ENCODE results near the gene KCNK10. TPM values are rescaled to one million over a fixed set of nuclear protein-coding genes. Genes with fewer than 3 reads are reported as not detected.

KCNK10 gene
- total RNA-seq, 5 donors from 2014 or later (not counting 1 experiment from before 2014, with no cell fraction given) = not detected

DNA sequence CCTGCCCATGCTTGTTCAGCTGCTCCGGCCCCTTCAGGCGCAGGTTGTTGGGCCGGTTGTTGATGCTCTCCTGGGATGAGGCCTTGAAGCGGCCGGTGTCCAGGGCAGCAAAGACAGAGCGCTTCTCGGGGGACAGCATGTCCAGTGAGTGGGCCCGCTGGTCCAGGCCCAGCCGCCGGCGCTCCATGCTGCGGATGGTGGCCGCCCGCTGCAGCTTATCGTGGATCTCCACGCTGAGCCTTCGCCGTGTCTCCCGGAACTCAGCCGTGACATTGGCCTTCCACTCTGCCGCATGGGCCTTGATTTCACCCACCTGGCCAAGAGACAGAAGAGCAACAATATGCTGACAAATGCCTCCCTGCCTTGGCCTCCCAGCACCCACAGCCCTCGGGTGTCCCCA, 137.2 kb downstream of the KCNK10 start:
- Mint-ChIP-seq H3K4me3 (no peak overlapping the region), H3K9me3 (no peaks in the 10 kb centered on the region), H3K27ac (no peak overlapping the region), H3K36me3 (no peaks in the 10 kb centered on the region), H3K4me1 (peaks cover 12 to 13% (median 12%) of the 10 kb centered on the region in 3 donors), H3K27me3 (peaks cover 6 to 9% of the 10 kb centered on the region in 2 donors)
- ATAC-seq (replicated peaks in 1 of 4) = no peak
- no peaks in the 10 kb centered on the region for H3K27me3 ChIP-seq (replicated peaks in 1 of 2; ENCODE audit: control insufficient read depth in 2 of 2, extremely low read depth in 1 of 2, insufficient read depth in 2 of 2, low read length in 1 of 2)
- POLR2A ChIA-PET = no interaction called here
- no peak overlapping the region for H3K27ac ChIP-seq (ENCODE audit: low read length)
- H3K9me3 ChIP-seq = no peaks in the 10 kb centered on the region
- no peak overlapping the region for H3K4me3 ChIP-seq (ENCODE audit: control insufficient read depth in 1 of 2, extremely low read depth in 1 of 2, low read length in 1 of 2)
- 94% methylated on average over 22 of the region's 22 CpGs for WGBS (ENCODE audit: insufficient coverage)
- peaks cover 0 to 5% of the 10 kb centered on the region in 2 experiments for H3K4me1 ChIP-seq (ENCODE audit: control insufficient read depth in 1 of 2, extremely low read depth in 1 of 2, insufficient read depth in 2 of 2, low read length in 2 of 2)
- CTCF ChIA-PET = no interaction called here
- no peak for DNase-seq
- H3K36me3 ChIP-seq (ENCODE audit: control insufficient read depth in 2 of 2, extremely low read depth in 1 of 2, insufficient read depth in 1 of 2, low read length in 1 of 2) = no peaks in the 10 kb centered on the region

DNA sequence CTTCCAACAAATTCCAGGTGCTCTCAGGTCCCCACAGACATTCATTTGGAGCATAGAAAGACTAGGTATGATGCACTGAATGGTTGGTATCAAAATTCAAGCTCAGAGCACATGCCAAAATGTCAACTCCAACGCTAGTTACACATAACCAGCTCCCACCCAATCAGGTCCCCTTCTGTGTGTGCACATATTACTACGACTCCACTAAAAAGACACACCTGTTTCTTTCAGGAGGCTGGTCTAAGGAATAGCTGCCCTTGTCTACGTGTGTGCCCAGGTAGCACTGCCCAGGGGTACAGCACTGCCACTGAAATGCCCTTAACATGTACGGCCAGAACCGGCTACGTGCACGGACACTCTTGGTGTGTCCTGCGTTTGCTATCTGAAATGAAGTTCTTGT, 138.1 kb downstream of the KCNK10 start:
- CTCF ChIA-PET = interaction anchor here in 1 of 2 donors (0.6 kb wide), 1 partner anchor 12 kb away, joined by 3 read pairs; no protein-coding TSS in a partner anchor
- DNase-seq (no peak), ATAC-seq (replicated peaks in 1 of 4) (no peak)
- Histone ChIP-seq H3K4me1 (ENCODE audit: control insufficient read depth in 1 of 2, extremely low read depth in 1 of 2, insufficient read depth in 2 of 2, low read length in 2 of 2) (peaks cover 0 to 5% of the 10 kb centered on the region in 2 experiments), H3K9me3 (no peaks in the 10 kb centered on the region), H3K27me3 (replicated peaks in 1 of 2; ENCODE audit: control insufficient read depth in 2 of 2, extremely low read depth in 1 of 2, insufficient read depth in 2 of 2, low read length in 1 of 2) (no peaks in the 10 kb centered on the region), H3K36me3 (ENCODE audit: control insufficient read depth in 2 of 2, extremely low read depth in 1 of 2, insufficient read depth in 1 of 2, low read length in 1 of 2) (no peaks in the 10 kb centered on the region), H3K4me3 (ENCODE audit: control insufficient read depth in 1 of 2, extremely low read depth in 1 of 2, low read length in 1 of 2) (no peak overlapping the region), H3K27ac (ENCODE audit: low read length) (no peak overlapping the region)
- WGBS (ENCODE audit: insufficient coverage) = 90% methylated on average over 7 of the region's 8 CpGs
- Mint-ChIP-seq H3K27me3 (peaks cover 6 to 9% of the 10 kb centered on the region in 2 donors), H3K27ac (no peak overlapping the region), H3K36me3 (no peaks in the 10 kb centered on the region), H3K9me3 (no peaks in the 10 kb centered on the region), H3K4me1 (peaks cover 12 to 15% (median 14%) of the 10 kb centered on the region in 3 donors), H3K4me3 (no peak overlapping the region)
- POLR2A ChIA-PET = no interaction called here

DNA sequence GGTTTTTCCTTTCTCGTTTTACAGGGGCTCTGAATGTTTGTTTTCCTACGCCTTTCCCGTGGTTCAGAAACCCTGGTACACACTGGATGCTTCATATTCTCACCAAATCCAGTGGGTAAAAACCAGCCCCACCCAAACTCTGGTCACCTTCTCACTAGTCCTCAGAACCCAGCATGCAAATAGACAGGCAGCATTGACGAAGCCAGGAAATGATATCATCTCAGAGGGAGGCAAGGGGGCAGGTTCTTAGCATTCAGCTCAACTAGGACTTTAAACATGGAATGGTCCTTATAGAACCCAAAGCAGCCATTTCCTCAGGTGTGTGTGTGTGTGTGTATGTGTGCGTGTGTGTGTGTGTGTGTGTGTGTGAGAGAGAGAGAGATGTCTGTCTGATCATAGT, 142.0 kb downstream of the KCNK10 start:
- Mint-ChIP-seq H3K27ac (peak overlapping the region in 1 of 2 donors; percentile 41), H3K4me3 (no peak overlapping the region), H3K9me3 (no peaks in the 10 kb centered on the region), H3K4me1 (peaks cover 6 to 10% (median 9%) of the 10 kb centered on the region in 3 donors), H3K27me3 (peaks cover 0 to 4% of the 10 kb centered on the region in 2 donors), H3K36me3 (no peaks in the 10 kb centered on the region)
- DNase-seq (peak in 1 of 35 experiments; percentile 6), ATAC-seq (replicated peaks in 1 of 4) (peak in 2 of 4 experiments; percentile 23 to 46)
- Histone ChIP-seq H3K36me3 (ENCODE audit: control insufficient read depth in 2 of 2, extremely low read depth in 1 of 2, insufficient read depth in 1 of 2, low read length in 1 of 2) (no peaks in the 10 kb centered on the region), H3K27ac (ENCODE audit: low read length) (no peak overlapping the region), H3K4me3 (ENCODE audit: control insufficient read depth in 1 of 2, extremely low read depth in 1 of 2, low read length in 1 of 2) (no peak overlapping the region), H3K9me3 (no peaks in the 10 kb centered on the region), H3K4me1 (ENCODE audit: control insufficient read depth in 1 of 2, extremely low read depth in 1 of 2, insufficient read depth in 2 of 2, low read length in 2 of 2) (no peaks in the 10 kb centered on the region), H3K27me3 (replicated peaks in 1 of 2; ENCODE audit: control insufficient read depth in 2 of 2, extremely low read depth in 1 of 2, insufficient read depth in 2 of 2, low read length in 1 of 2) (no peaks in the 10 kb centered on the region)
- ChIA-PET CTCF (interaction anchor here in 1 of 2 donors (1.4 kb wide), 1 partner anchor 8 kb away, joined by 3 read pairs; no protein-coding TSS in a partner anchor), POLR2A (no interaction called here)
- WGBS (ENCODE audit: insufficient coverage) = no CpG with 5 or more reads among the region's 5 CpGs

DNA sequence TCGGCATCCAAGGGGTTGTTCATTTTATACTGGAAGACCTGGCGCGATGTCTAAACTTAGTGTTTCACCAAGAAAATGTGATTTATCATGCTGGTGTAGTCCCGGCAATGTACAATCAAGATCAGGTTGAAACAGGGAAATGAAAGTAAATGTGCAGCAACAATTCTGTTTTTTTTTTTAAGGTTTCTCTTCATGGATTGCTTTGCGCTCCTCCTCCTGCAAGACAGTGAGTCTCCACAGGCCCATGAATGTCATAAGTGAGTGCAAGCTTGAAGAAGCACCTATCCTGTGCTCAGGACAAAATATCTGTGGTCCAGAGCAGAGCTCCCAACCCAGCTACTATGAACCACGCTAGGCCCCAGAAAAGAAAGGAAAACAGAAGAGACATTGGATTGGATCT, 143.4 kb downstream of the KCNK10 start:
- CTCF ChIA-PET = interaction anchor here in 1 of 2 donors (0.8 kb wide), 1 partner anchor 11 kb away, joined by 4 read pairs; no protein-coding TSS in a partner anchor
- Mint-ChIP-seq H3K9me3 (no peaks in the 10 kb centered on the region), H3K36me3 (no peaks in the 10 kb centered on the region), H3K27ac (no peak overlapping the region), H3K4me3 (no peak overlapping the region), H3K4me1 (peaks cover 6 to 10% (median 9%) of the 10 kb centered on the region in 3 donors), H3K27me3 (no peaks in the 10 kb centered on the region)
- no peak for ATAC-seq (replicated peaks in 1 of 4)
- POLR2A ChIA-PET = no interaction called here
- DNase-seq = no peak
- WGBS (ENCODE audit: insufficient coverage) = 84% methylated on average over 4 of the region's 6 CpGs
- no peak overlapping the region for H3K27ac ChIP-seq (ENCODE audit: low read length)
- no peak overlapping the region for H3K4me3 ChIP-seq (ENCODE audit: control insufficient read depth in 1 of 2, extremely low read depth in 1 of 2, low read length in 1 of 2)
- no peaks in the 10 kb centered on the region for H3K9me3 ChIP-seq
- no peaks in the 10 kb centered on the region for H3K27me3 ChIP-seq (replicated peaks in 1 of 2; ENCODE audit: control insufficient read depth in 2 of 2, extremely low read depth in 1 of 2, insufficient read depth in 2 of 2, low read length in 1 of 2)
- H3K36me3 ChIP-seq (ENCODE audit: control insufficient read depth in 2 of 2, extremely low read depth in 1 of 2, insufficient read depth in 1 of 2, low read length in 1 of 2) = no peaks in the 10 kb centered on the region
- H3K4me1 ChIP-seq (ENCODE audit: control insufficient read depth in 1 of 2, extremely low read depth in 1 of 2, insufficient read depth in 2 of 2, low read length in 2 of 2) = no peaks in the 10 kb centered on the region

DNA sequence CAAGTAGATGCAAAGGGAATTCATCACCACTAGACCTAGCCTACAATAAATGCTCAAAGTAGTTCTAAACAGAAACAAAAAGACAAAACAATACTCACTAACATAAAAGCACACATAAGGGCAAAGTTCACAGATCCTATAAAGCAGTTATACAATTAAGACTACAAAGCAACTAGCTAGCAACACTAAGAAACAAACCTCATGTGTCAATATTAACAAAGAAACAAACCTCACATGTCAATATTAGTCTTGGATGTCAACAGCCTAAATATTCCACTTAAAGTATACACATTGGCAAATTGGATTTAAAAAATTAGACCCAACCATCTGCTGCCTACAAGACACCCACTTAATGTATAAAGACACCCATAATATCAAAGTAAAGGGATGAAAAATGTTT, 152.7 kb downstream of the KCNK10 start:
- no peak overlapping the region for H3K27ac ChIP-seq (ENCODE audit: low read length)
- H3K4me1 Mint-ChIP-seq = peaks cover 2 to 9% (median 3%) of the 10 kb centered on the region in 3 donors
- H3K36me3 ChIP-seq (ENCODE audit: control insufficient read depth in 2 of 2, extremely low read depth in 1 of 2, insufficient read depth in 1 of 2, low read length in 1 of 2) = no peaks in the 10 kb centered on the region
- ATAC-seq (replicated peaks in 1 of 4) (no peak), DNase-seq (no peak)
- no peak overlapping the region for H3K4me3 Mint-ChIP-seq
- H3K27me3 ChIP-seq (replicated peaks in 1 of 2; ENCODE audit: control insufficient read depth in 2 of 2, extremely low read depth in 1 of 2, insufficient read depth in 2 of 2, low read length in 1 of 2) = peaks cover 0 to 10% of the 10 kb centered on the region in 2 experiments
- H3K9me3 ChIP-seq = no peaks in the 10 kb centered on the region
- H3K36me3 Mint-ChIP-seq = no peaks in the 10 kb centered on the region
- POLR2A ChIA-PET = interaction anchor here in 1 of 2 donors (0.7 kb wide), 1 partner anchor 225 kb away, joined by 3 read pairs; no protein-coding TSS in a partner anchor
- H3K4me3 ChIP-seq (ENCODE audit: control insufficient read depth in 1 of 2, extremely low read depth in 1 of 2, low read length in 1 of 2) = no peak overlapping the region
- H3K9me3 Mint-ChIP-seq = peaks cover 0 to 3% (median 0%) of the 10 kb centered on the region in 3 donors
- CTCF ChIA-PET = interaction anchor here (0.9 to 2.9 kb wide), 4 partner anchors 17 to 225 kb away, joined by 3 to 59 read pairs (median 21); no protein-coding TSS in a partner anchor
- H3K27me3 Mint-ChIP-seq = peaks cover 9 to 24% of the 10 kb centered on the region in 2 donors
- H3K4me1 ChIP-seq (ENCODE audit: control insufficient read depth in 1 of 2, extremely low read depth in 1 of 2, insufficient read depth in 2 of 2, low read length in 2 of 2) = peaks cover 0 to 8% of the 10 kb centered on the region in 2 experiments
- H3K27ac Mint-ChIP-seq = no peak overlapping the region

DNA sequence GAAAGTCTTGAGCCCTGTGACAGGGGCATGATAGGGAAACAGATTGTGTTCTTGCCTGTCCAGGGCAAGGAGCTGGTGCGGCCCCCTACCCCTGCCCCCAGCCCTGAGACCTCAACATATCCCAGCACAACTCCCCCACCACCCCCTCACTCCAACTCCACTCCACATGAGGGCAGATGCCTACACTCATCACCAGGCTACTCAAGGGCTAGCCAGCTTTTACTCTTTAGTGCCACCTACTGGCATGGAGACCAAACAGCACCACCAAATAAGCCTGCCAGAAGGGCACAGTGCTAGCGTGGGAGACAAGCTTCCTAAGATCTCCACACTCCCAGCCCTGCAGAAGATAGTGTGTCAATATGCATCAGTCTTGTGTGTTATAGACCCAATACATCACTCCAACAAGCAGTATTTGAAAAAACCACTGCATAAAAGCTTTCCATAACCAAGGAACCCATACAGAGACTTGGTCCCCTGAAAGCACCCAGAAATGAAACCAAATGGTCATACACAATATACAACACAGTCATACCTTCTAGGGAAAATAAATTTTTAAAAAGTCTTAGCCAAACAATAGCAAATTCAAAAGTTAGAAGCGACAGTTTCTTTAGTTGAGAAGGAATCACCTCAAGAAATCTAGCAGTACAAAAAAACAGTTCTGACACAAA, 154.4 kb downstream of the KCNK10 start:
- H3K36me3 ChIP-seq (ENCODE audit: control insufficient read depth in 2 of 2, extremely low read depth in 1 of 2, insufficient read depth in 1 of 2, low read length in 1 of 2) = no peaks in the 10 kb centered on the region
- no peaks in the 10 kb centered on the region for H3K9me3 ChIP-seq
- peaks cover 0 to 10% of the 10 kb centered on the region in 2 experiments for H3K27me3 ChIP-seq (replicated peaks in 1 of 2; ENCODE audit: control insufficient read depth in 2 of 2, extremely low read depth in 1 of 2, insufficient read depth in 2 of 2, low read length in 1 of 2)
- H3K4me1 ChIP-seq (ENCODE audit: control insufficient read depth in 1 of 2, extremely low read depth in 1 of 2, insufficient read depth in 2 of 2, low read length in 2 of 2) = peaks cover 0 to 17% of the 10 kb centered on the region in 2 experiments
- H3K27ac Mint-ChIP-seq = no peak overlapping the region
- H3K9me3 Mint-ChIP-seq = peaks cover 0 to 3% (median 0%) of the 10 kb centered on the region in 3 donors
- POLR2A ChIA-PET = no interaction called here
- 100% methylated on average over 1 of the region's 3 CpGs for WGBS (ENCODE audit: insufficient coverage)
- peak; percentile 3 to 80 (median 46) for DNase-seq
- no peak overlapping the region for H3K4me3 ChIP-seq (ENCODE audit: control insufficient read depth in 1 of 2, extremely low read depth in 1 of 2, low read length in 1 of 2)
- peaks cover 11 to 24% (median 13%) of the 10 kb centered on the region in 3 donors for H3K4me1 Mint-ChIP-seq
- CTCF ChIA-PET = interaction anchor here (0.5 to 2.9 kb wide), 28 partner anchors 10 to 229 kb away, joined by 3 to 59 read pairs (median 3); partner anchors contain the start of gene GALC (in 1 of the 2)
- peaks cover 9 to 21% of the 10 kb centered on the region in 2 donors for H3K27me3 Mint-ChIP-seq
- no peak overlapping the region for H3K4me3 Mint-ChIP-seq
- no peak overlapping the region for H3K27ac ChIP-seq (ENCODE audit: low read length)
- ATAC-seq (replicated peaks in 1 of 4) = peak; percentile 80 to 94 (median 88)
- no peaks in the 10 kb centered on the region for H3K36me3 Mint-ChIP-seq
